ENCODE measurements around the gene ASTN2.

DNA sequence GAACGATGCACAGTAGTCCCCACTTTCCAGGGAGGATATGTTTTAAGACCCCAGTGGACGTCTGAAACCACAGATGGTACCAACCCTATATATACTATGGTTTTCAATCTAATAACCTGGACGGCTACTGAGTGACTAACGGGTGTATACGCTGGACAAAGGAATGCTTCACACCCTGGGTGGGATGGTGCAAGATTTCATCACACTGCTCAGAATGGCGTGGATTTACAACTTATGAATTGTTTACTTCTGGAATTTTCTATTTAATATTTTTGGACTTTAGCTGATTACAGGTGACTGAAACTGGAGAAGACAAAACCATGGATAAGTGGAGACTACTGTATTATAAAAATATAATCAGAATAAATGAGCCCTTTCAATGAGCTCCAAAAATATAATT is 875.3 kb downstream of the ASTN2 start:
- TF ChIP-seq YY1 (IDR thresholded peaks at IDR 0.05; ENCODE audit: insufficient read depth, insufficient read length) (no peak), ZNF274 (IDR thresholded peaks at IDR 0.05; ENCODE audit: low read depth, low read length) (no peak), SUZ12 (IDR thresholded peaks at IDR 0.05; ENCODE audit: extremely low read depth, insufficient read depth, insufficient read length) (no peak)

All from NT2/D1 (cell line).